Kidney epithelial cell (primary cell): ENCODE data around the gene TSR3. TPM values are rescaled to one million over a fixed set of nuclear protein-coding genes. Genes with fewer than 3 reads are reported as not detected.
A peak's percentile ranks its signal among the peaks of the same experiment; 100 is the strongest.

Source experiments
- DNase-seq: peaks from one replicate; pipeline ENCODE4 v3.0.0-alpha.2; 2010; ENCODE audit warnings: low read depth
- H3K27me3 ChIP-seq: 2 replicates; pipeline ENCODE4 v1.6.0; 2011; ENCODE audit warnings: low read length; ENCODE audit not compliant: control insufficient read depth, insufficient read depth
- H3K36me3 ChIP-seq: 2 replicates; pipeline ENCODE4 v1.5.1; 2011; ENCODE audit warnings: low read length; ENCODE audit not compliant: control insufficient read depth, insufficient read depth
- H3K4me3 ChIP-seq: 2 replicates; pipeline ENCODE4 v1.5.1; 2011; ENCODE audit warnings: low read depth, mild to moderate bottlenecking, control low read depth, low read length
- CTCF ChIP-seq: IDR thresholded peaks from 2 replicates; pipeline ENCODE4 v1.5.1; 2011; ENCODE audit warnings: mild to moderate bottlenecking, moderate library complexity, low read length, control low read depth, inconsistent platforms; ENCODE audit not compliant: insufficient read depth, poor library complexity, severe bottlenecking
- total RNA-seq: library from RNA; depleted of rRNA; stranded (reverse); fragments of >200 nt; gene quantifications from 2 replicates; pipeline ENCODE4 v1.2.3, GENCODE V29; 2015

Gene TSR3
- total RNA-seq, 1 donor from 2014 or later, result 138 TPM

GRCh38 chr16:1379304-1380076 lies 27.8 kb upstream of the TSR3 start:
- Histone ChIP-seq H3K27me3 (no peaks in the 10 kb centered on the region), H3K4me3 (peak overlapping the region; percentile 62), H3K36me3 (no peaks in the 10 kb centered on the region)
- no peak for DNase-seq
- no peak for TF ChIP-seq CTCF

- H3K36me3 ChIP-seq, result no peaks in the 10 kb centered on the region
- H3K27me3 ChIP-seq, result no peaks in the 10 kb centered on the region
- H3K4me3 ChIP-seq, result peak overlapping the region; percentile 62
- peak; percentile 34 for DNase-seq
- no peak for TF ChIP-seq CTCF
Measured at GRCh38 chr16:1378804-1379303, 27.2 kb upstream of the TSR3 start.

GRCh38 chr16:1378087-1378803 lies 26.6 kb upstream of the TSR3 start:
- Histone ChIP-seq H3K36me3 (no peaks in the 10 kb centered on the region), H3K27me3 (no peaks in the 10 kb centered on the region), H3K4me3 (peak overlapping the region; percentile 62)
- DNase-seq, result no peak
- TF ChIP-seq CTCF, result no peak

GRCh38 chr16:1377406-1378010 lies 25.8 kb upstream of the TSR3 start:
- no peak overlapping the region for H3K4me3 ChIP-seq
- DNase-seq, result no peak
- TF ChIP-seq CTCF, result no peak
- no peaks in the 10 kb centered on the region for H3K27me3 ChIP-seq
- H3K36me3 ChIP-seq, result no peaks in the 10 kb centered on the region

- Histone ChIP-seq H3K27me3 (no peaks in the 10 kb centered on the region), H3K4me3 (no peak overlapping the region), H3K36me3 (no peaks in the 10 kb centered on the region)
- TF ChIP-seq CTCF, result no peak
- no peak for DNase-seq
Measured at GRCh38 chr16:1375741-1376410, 24.2 kb upstream of the TSR3 start.
